Kidney (tissue), 14 donors: ENCODE measurements around the gene SERPINA4. TPM values are rescaled to one million over a fixed set of nuclear protein-coding genes. Genes with fewer than 3 reads are reported as not detected.

ENCODE experiments used
- DNase-seq, 5 donors: peaks; one replicate each; pipeline ENCODE4 v3.0.0-alpha.2; 2013 to 2020
- FAIRE-seq: peaks from 2 replicates; lab custom pipeline; 2012; peaks lifted over from hg19 to GRCh38; lab: Jason Lieb, UNC
- H3K27ac ChIP-seq, 2 donors: one replicate each; pipeline ENCODE4 v1.7.0; 2013; ENCODE audit warnings: low read depth in 2 of 2, low read length in 2 of 2, inconsistent platforms in 1 of 2
- H3K27me3 ChIP-seq: one replicate; pipeline ENCODE4 v1.7.1; 2013; ENCODE audit warnings: low read length, inconsistent platforms; ENCODE audit not compliant: control insufficient read depth, insufficient read depth
- H3K36me3 ChIP-seq, 3 donors: one replicate each; pipeline versions ENCODE4 v1.7.0 to v1.7.1; 2013; ENCODE audit warnings: low read length in 3 of 3, control low read depth in 1 of 3, inconsistent platforms in 1 of 3; ENCODE audit not compliant: insufficient read depth in 3 of 3, control insufficient read depth in 2 of 3
- H3K4me1 ChIP-seq, 3 donors: one replicate each; pipeline versions ENCODE4 v1.7.0 to v1.7.1; 2013; ENCODE audit warnings: low read length in 3 of 3, inconsistent platforms in 1 of 3, low read depth in 1 of 3; ENCODE audit not compliant: control insufficient read depth in 2 of 3, insufficient read depth in 2 of 3
- H3K4me3 ChIP-seq, 3 donors: one replicate each; pipeline versions ENCODE4 v1.7.0 to v1.8.1; 2013; ENCODE audit warnings: low read length in 3 of 3, control low read depth in 1 of 3, inconsistent platforms in 1 of 3
- H3K9ac ChIP-seq, 3 donors: one replicate each; pipeline versions ENCODE4 v1.7.0 to v1.7.1; 2013; ENCODE audit warnings: low read length in 3 of 3, control low read depth in 1 of 3, inconsistent platforms in 1 of 3
- H3K9me3 ChIP-seq, 3 donors: one replicate each; pipeline versions ENCODE4 v1.7.0 to v1.7.1; 2013; ENCODE audit warnings: low read length in 3 of 3, control low read depth in 1 of 3, inconsistent platforms in 1 of 3; ENCODE audit not compliant: control insufficient read depth in 2 of 3, insufficient read depth in 1 of 3
- intact Hi-C: fragments of 100-400 bp; cut with DNase I; formaldehyde crosslinking; loops from one replicate; pipeline ENCODE4 v1.11.1; 2022
- polyA plus RNA-seq: library from polyadenylated mRNA; stranded (reverse); fragments of 350-450 nt; fragmentation: Illumina TruSeq; extraction: RNeasy Lipid Tissue Mini Kit (QIAGEN cat#74804); gene quantifications from one replicate; pipeline ENCODE4 v1.2.3, GENCODE V29; 2014; ENCODE audit warnings: low read depth, low replicate concordance; ENCODE audit not compliant: insufficient read depth
- total RNA-seq: library from RNA; stranded (reverse); fragmentation: NEBNext Ultra II Directional; extraction: Animal tissue kit (Norgen Biotek cat#: 25700); gene quantifications from one replicate; pipeline ENCODE4 v1.2.1, GENCODE V29; 2021
- TF ChIP-seq, protein P1 (sequence below): IDR thresholded peaks from 3 replicates; pipeline ENCODE4 v1.5.1; 2012; ENCODE audit warnings: mild to moderate bottlenecking, moderate library complexity, borderline replicate concordance; ENCODE audit not compliant: insufficient read depth; ENCODE audit errors: extremely low read depth
- donor health status: control.
- donor health status: control.
- donor health status: control.
- donor health status: control.
- donor health status: control.
- donor health status: DM: yes; HTN: yes; CAD: no.
- donor health status: Normal renal cell carcinoma (clear cell type).

The SERPINA4 gene
- total and polyA plus RNA-seq, 2 donors from 2014 or later: 6.1 to 28.3 TPM

DNA sequence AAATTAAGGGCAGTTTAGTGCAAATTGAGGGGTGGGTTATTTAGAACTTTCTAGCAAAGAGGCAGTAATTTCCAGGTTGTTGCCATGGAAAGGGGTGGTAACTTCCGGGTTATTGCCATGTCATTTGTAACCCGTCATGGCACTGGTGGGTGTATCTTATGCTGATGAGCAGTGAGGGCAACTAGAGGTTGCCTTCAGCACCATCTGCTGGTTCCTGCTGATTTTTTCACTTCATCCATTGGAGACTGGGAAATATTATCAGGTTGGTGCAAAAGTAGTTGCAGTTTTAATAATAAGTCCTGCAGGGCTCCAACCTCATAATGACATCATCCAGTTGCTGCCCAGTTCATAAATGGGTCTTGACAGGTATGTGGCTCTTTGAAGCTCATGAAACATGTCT, 24.4 kb upstream of the SERPINA4 start:
- no peaks in the 10 kb centered on the region for H3K36me3 ChIP-seq
- DNase-seq (no peak), FAIRE-seq (no peak)
- no peak overlapping the region for H3K9ac ChIP-seq
- H3K4me1 ChIP-seq: no peaks in the 10 kb centered on the region
- no peaks in the 10 kb centered on the region for H3K27me3 ChIP-seq
- H3K27ac ChIP-seq: no peak overlapping the region
- H3K9me3 ChIP-seq: no peaks in the 10 kb centered on the region
- TF ChIP-seq, protein P1, sequence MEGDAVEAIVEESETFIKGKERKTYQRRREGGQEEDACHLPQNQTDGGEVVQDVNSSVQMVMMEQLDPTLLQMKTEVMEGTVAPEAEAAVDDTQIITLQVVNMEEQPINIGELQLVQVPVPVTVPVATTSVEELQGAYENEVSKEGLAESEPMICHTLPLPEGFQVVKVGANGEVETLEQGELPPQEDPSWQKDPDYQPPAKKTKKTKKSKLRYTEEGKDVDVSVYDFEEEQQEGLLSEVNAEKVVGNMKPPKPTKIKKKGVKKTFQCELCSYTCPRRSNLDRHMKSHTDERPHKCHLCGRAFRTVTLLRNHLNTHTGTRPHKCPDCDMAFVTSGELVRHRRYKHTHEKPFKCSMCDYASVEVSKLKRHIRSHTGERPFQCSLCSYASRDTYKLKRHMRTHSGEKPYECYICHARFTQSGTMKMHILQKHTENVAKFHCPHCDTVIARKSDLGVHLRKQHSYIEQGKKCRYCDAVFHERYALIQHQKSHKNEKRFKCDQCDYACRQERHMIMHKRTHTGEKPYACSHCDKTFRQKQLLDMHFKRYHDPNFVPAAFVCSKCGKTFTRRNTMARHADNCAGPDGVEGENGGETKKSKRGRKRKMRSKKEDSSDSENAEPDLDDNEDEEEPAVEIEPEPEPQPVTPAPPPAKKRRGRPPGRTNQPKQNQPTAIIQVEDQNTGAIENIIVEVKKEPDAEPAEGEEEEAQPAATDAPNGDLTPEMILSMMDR: peak; percentile 2
- no peak overlapping the region for H3K4me3 ChIP-seq
- intact Hi-C loops: no loop called here

DNA sequence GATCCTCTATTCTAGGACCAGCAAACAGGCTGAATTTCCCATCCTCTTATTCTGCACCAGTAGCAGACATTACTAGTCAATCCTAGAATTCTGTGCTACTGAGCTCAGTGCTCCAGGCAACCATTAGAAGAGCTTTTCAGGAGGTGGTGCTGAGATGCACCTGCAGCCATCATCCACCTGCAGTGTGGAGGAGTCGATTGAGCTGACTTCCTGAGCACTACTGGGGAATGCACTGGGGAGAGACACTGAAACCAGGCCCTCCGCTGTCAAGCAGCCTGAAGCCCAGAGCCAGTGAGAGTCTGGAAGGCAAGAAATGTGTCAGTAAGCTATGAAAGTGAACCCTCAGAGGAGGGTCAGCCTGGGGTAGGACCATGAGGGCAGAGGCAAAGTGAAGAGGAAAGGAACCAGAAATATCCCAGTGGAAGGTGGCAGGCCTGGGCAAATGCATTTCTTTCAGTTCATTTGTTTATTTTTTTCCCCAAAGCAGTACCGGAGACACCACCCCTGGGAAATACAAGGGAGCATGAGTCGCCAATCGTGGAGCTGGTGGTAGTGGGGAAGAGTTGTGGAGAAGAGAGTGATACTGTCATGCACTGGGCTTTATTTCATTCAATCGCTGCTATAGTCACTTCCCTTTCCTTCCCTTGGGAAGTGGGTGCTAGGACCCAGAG, 23.0 kb upstream of the SERPINA4 start:
- no peaks in the 10 kb centered on the region for H3K36me3 ChIP-seq
- TF ChIP-seq, protein P1: no peak
- no peaks in the 10 kb centered on the region for H3K27me3 ChIP-seq
- no peak overlapping the region for H3K4me3 ChIP-seq
- H3K9ac ChIP-seq: no peak overlapping the region
- no peak overlapping the region for H3K27ac ChIP-seq
- FAIRE-seq: no peak
- no peaks in the 10 kb centered on the region for H3K9me3 ChIP-seq
- intact Hi-C loops: no loop called here
- no peak for DNase-seq
- no peaks in the 10 kb centered on the region for H3K4me1 ChIP-seq

DNA sequence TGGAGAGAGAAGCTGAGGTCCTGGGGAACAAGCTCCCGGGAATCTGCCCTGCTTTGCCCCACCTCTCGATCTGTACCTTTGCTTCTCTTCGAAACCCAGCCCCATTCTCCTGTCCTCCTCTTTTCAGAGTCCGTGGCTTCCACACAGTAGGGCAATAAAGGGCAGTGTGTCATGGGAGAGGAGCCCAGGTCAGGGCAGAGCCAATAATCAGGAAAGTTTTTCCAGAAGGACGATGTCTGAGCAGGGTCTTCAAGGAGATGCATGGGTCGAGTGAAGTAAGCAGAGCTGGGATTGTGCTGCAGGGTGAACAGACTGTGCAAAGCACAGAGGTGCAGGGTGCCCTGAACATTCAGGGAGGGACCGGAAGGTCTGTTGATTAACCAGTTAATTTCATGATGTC, 22.1 kb upstream of the SERPINA4 start:
- intact Hi-C loops: no loop called here
- H3K9ac ChIP-seq: no peak overlapping the region
- TF ChIP-seq, protein P1: no peak
- no peak overlapping the region for H3K27ac ChIP-seq
- no peaks in the 10 kb centered on the region for H3K4me1 ChIP-seq
- FAIRE-seq (no peak), DNase-seq (no peak)
- H3K36me3 ChIP-seq: no peaks in the 10 kb centered on the region
- H3K9me3 ChIP-seq: no peaks in the 10 kb centered on the region
- H3K27me3 ChIP-seq: no peaks in the 10 kb centered on the region
- H3K4me3 ChIP-seq: no peak overlapping the region
